GM21529 (cell line): ENCODE data around the gene SLC22A23.

Experiments used
- ATAC-seq: cut with Tn5 transposase; IDR thresholded peaks from one replicate; pipeline ENCODE4 v1.9.1; 2021; ENCODE audit not compliant: unreplicated experiment

SLC22A23 gene

GRCh38 chr6:3446184-3446583, 10.7 kb downstream of the SLC22A23 start:
- no peak for ATAC-seq

- ATAC-seq: no peak
Observed at GRCh38 chr6:3444276-3445088, 12.4 kb downstream of the SLC22A23 start.

GRCh38 chr6:3443221-3443515, 13.7 kb downstream of the SLC22A23 start:
- ATAC-seq: no peak

- ATAC-seq: no peak
Observed at GRCh38 chr6:3442431-3443220, 14.2 kb downstream of the SLC22A23 start.

GRCh38 chr6:3440911-3441310, 15.9 kb downstream of the SLC22A23 start:
- ATAC-seq: no peak

GRCh38 chr6:3439961-3440360, 16.9 kb downstream of the SLC22A23 start:
- no peak for ATAC-seq

GRCh38 chr6:3438190-3439167, 18.4 kb downstream of the SLC22A23 start:
- ATAC-seq: no peak

- ATAC-seq: no peak
Observed at GRCh38 chr6:3433005-3433404, 23.8 kb downstream of the SLC22A23 start.

GRCh38 chr6:3432416-3432815, 24.4 kb downstream of the SLC22A23 start:
- no peak for ATAC-seq

GRCh38 chr6:3431994-3432393, 24.9 kb downstream of the SLC22A23 start:
- ATAC-seq: no peak

- no peak for ATAC-seq
Observed at GRCh38 chr6:3429211-3429610, 27.6 kb downstream of the SLC22A23 start.

- ATAC-seq: no peak
Observed at GRCh38 chr6:3428700-3429099, 28.1 kb downstream of the SLC22A23 start.

GRCh38 chr6:3428247-3428646, 28.6 kb downstream of the SLC22A23 start:
- no peak for ATAC-seq

GRCh38 chr6:3427687-3428085, 29.2 kb downstream of the SLC22A23 start:
- ATAC-seq: no peak

GRCh38 chr6:3426927-3427686, 29.7 kb downstream of the SLC22A23 start:
- no peak for ATAC-seq

GRCh38 chr6:3426091-3426926, 30.5 kb downstream of the SLC22A23 start:
- ATAC-seq: no peak

GRCh38 chr6:3425574-3425973, 31.3 kb downstream of the SLC22A23 start:
- ATAC-seq: no peak

GRCh38 chr6:3424185-3424927, 32.5 kb downstream of the SLC22A23 start:
- ATAC-seq: no peak
